SK-N-SH treated with all-trans-retinoic acid at 6 μM for 48 hours (cell line): ENCODE data around the gene HSP90B1.
A peak's percentile ranks its signal among the peaks of the same experiment; 100 is the strongest.

Experiments
- ATAC-seq: fragments of 200-7000 bp; cut with Tn5 transposase; 3 replicates; pipeline ENCODE4 v1.9.1; 2020; ENCODE audit warnings: mild to moderate bottlenecking, moderate library complexity
- BACH2 ChIP-seq: fragments of 250-450 bp; sonication (Bioruptor Pico); IDR thresholded peaks from 2 replicates; pipeline ENCODE4 v1.9.0; 2021; ENCODE audit warnings: mild to moderate bottlenecking, borderline replicate concordance
- GLIS3 ChIP-seq: fragments of 250-450 bp; sonication (Bioruptor Pico); IDR thresholded peaks from 2 replicates; pipeline ENCODE4 v1.5.0; 2020; ENCODE audit warnings: mild to moderate bottlenecking, moderate library complexity
- ISL1 ChIP-seq: fragments of 250-450 bp; sonication (Bioruptor Pico); IDR thresholded peaks from 2 replicates; pipeline ENCODE4 v2.1.2; 2022; ENCODE audit warnings: mild to moderate bottlenecking, moderate library complexity
- PATZ1 ChIP-seq: fragments of 250-450 bp; sonication (Bioruptor Pico); IDR thresholded peaks from 2 replicates; pipeline ENCODE4 v1.8.0; 2020; ENCODE audit warnings: mild to moderate bottlenecking, moderate library complexity, borderline replicate concordance
- POU6F1 ChIP-seq: fragments of 250-450 bp; sonication (Bioruptor Pico); IDR thresholded peaks from 2 replicates; pipeline ENCODE4 v1.8.0; 2021; ENCODE audit warnings: low read depth, mild to moderate bottlenecking, moderate library complexity, borderline replicate concordance
- RARB ChIP-seq: fragments of 250-450 bp; sonication (Bioruptor Pico); IDR thresholded peaks from 2 replicates; pipeline ENCODE4 v1.8.0; 2021; ENCODE audit warnings: mild to moderate bottlenecking, moderate library complexity
- TOX ChIP-seq: fragments of 250-450 bp; sonication (Bioruptor Pico); IDR thresholded peaks from 2 replicates; pipeline ENCODE4 v1.8.0; 2021; ENCODE audit warnings: mild to moderate bottlenecking, moderate library complexity, borderline replicate concordance
- ZC3H10 ChIP-seq: fragments of 250-450 bp; sonication (Bioruptor Pico); IDR thresholded peaks from 2 replicates; pipeline ENCODE4 v1.5.1; 2021; ENCODE audit warnings: mild to moderate bottlenecking, moderate library complexity
- ZFP3 ChIP-seq: fragments of 250-450 bp; sonication (Bioruptor Pico); IDR thresholded peaks from 2 replicates; pipeline ENCODE4 v1.5.0; 2020; ENCODE audit warnings: mild to moderate bottlenecking, moderate library complexity
- ZNF565 ChIP-seq: fragments of 450-650 bp; formaldehyde crosslinking; conservative IDR thresholded peaks from 2 replicates; pipeline ENCODE4 v1.5.0; 2020; ENCODE audit warnings: low read depth, mild to moderate bottlenecking, moderate library complexity
- ZNF70 ChIP-seq: fragments of 450-650 bp; formaldehyde crosslinking; IDR thresholded peaks from 2 replicates; pipeline ENCODE4 v1.5.0; 2020; ENCODE audit warnings: mild to moderate bottlenecking, moderate library complexity
- ZNF8 ChIP-seq: fragments of 450-650 bp; formaldehyde crosslinking; IDR thresholded peaks from 2 replicates; pipeline ENCODE4 v1.5.0; 2020; ENCODE audit warnings: mild to moderate bottlenecking, moderate library complexity

The HSP90B1 gene

GRCh38 chr12:103994235-103994634, 64.0 kb downstream of the HSP90B1 start:
- TF ChIP-seq TOX (CRISPR knock-in tag) = no peak
- no peak for ATAC-seq

DNA sequence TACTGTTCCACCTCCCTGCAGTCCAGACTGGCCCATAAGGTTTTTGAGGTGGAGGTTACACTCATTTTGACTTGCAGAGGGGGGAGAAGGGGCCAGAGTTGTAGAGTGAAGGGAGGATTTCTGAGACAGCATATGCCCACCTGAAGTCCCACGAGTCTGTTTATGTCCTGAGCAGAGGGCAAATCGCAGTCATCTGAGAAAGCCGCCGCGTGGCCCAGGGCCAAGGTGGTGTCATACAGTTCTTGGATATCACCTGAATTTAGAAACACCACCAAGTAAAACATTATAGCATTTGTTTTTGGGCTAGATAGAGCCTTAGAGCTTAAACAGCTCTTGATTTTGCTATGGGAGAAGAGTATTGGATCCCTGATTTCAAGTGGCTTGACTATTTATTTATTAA, 66.4 kb downstream of the HSP90B1 start:
- no peak for TF ChIP-seq PATZ1
- TF ChIP-seq RARB (CRISPR knock-in tag) = no peak
- no peak for TF ChIP-seq ZFP3 (CRISPR knock-in tag)
- TF ChIP-seq POU6F1 (CRISPR knock-in tag) = no peak
- TF ChIP-seq ZNF8 (CRISPR knock-in tag) = no peak
- no peak for TF ChIP-seq TOX (CRISPR knock-in tag)
- TF ChIP-seq ISL1 = no peak
- TF ChIP-seq BACH2 = no peak
- TF ChIP-seq ZNF565 (CRISPR knock-in tag) = no peak
- TF ChIP-seq ZNF70 (CRISPR knock-in tag) = no peak
- no peak for TF ChIP-seq ZC3H10
- no peak for ATAC-seq

DNA sequence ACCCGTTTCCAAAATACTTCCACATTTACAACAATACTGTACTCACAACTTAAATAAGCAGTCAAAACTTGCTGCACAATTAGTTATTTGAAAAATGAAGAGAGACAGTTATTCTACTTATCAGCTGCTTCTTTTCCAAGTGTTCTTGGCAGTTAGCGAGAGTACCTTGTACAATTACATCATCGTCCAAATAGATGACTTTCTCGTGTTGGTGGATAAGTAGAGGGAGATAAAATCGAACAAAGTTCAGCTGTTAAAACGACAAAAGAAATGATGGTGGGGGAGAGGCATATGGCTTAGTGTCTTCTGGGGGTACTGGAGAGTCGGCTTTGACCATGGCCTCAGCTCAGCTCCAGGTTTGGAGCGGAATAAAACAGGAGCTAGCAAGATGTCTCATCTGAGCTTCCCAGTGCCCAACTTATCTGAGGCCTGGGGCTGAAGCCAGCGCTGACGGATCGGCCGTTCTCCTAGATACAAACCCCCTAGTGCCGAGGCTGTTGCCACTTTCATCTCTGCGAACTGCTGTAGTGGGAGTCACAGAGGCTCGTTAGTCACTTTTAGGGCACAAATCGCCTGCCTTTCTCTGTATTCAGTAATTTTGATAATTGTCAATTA, 67.2 kb downstream of the HSP90B1 start:
- ATAC-seq = no peak
- TF ChIP-seq PATZ1 = no peak
- TF ChIP-seq ISL1 = peak; percentile 19; the same call in 1 of the 2 replicates
- no peak for TF ChIP-seq ZNF70 (CRISPR knock-in tag)
- TF ChIP-seq POU6F1 (CRISPR knock-in tag) = no peak
- no peak for TF ChIP-seq GLIS3 (CRISPR knock-in tag)
